Activated T-cell treated with anti-CD3 and anti-CD28 coated beads for 4 hours (primary cell): Measurements from ENCODE around the gene IFNA17.
"Not testable (repeated sequence)": the region's sequence is repeated elsewhere in the genome, so short reads cannot be mapped to it uniquely, and the experiment has no call there.

Experiments used
- DNase-seq: peaks from one replicate; pipeline ENCODE4 v3.0.0-alpha.2; 2020

The IFNA17 gene

DNA sequence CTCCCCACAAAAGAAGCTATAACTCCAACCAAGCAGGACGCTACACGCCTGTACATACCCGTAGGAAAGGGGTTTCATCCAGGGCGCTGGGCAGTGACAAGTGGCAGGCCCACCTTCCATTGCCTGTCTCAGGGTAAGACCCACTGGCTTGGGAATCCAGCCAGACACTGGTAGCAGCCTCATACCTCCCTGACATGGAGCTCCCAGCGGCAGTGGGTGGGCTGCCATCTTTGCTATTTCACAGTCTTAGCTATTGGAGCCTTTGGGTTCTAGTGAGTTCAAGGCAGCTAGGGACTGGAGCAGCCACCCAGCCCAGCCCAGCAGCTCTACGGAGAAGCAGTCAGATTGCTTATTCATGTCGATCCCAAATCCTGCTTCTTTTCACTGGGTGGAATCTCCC is 17.7 kb downstream of the IFNA17 start:
- no peak for DNase-seq

DNA sequence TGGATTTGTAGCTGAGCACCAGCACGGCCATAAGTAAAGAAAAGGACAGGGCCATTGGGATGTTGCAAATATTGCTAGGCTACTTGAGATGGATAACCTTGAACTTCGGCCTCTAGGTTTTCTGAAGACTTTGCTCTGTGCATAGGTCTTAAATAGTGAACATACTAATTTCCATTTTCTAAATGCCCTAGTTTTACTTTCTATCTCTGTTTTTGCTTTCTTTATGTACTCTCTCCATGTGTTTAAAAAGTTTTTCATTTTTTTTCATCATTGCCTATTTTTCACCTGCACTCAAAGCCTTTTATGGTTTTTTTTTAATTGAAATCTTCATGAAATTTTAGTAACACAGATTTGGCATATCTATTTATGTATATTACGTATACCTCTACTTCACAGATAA is 21.0 kb downstream of the IFNA17 start, which contains the start of gene IFNA10:
IFNA10 (minus strand) TSS at position 101 of the 400 bp plus-strand sequence; CDS start at position 55, 46 bp downstream.
- DNase-seq: not testable (repeated sequence)

DNA sequence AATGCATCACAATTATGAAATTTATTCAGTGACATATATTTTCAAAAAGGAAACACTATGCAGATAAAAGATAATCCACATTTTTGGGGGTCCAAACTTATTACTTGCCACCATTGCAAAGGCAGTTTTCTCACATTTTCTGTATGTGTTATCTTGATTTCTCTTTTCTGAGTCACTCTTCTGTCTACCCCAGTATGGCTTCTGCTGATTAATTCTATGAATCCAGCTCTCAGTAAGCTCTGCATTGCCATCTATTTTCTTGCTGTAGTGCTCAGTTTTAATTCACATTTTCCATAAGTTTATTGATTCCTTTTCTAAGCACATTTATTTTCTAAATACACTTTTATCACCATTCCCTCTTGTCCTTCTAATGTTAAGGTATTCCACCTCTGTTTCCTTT is 22.8 kb downstream of the IFNA17 start:
- no peak for DNase-seq

DNA sequence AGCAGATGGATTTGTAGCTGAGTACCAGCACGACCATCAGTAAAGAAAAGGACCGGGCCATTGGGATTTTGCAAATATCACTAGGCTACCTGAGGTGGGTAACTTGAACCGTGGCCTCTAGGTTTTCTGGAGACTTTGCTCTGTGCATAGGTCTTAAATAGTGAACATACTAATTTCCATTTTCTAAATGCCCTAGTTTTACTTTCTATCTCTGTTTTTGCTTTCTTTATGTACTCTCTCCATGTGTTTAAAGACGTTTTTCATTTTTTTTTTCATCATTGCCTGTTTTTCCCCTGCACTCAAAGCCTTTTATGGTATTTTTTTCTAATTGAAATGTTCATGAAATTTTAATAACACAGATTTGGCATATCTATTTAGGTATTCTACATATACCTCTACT is 25.9 kb downstream of the IFNA17 start, which contains the start of gene IFNA7:
IFNA7 (minus strand) TSS at position 101 of the 400 bp plus-strand sequence; CDS start at position 61, 40 bp downstream.
- not testable (repeated sequence) for DNase-seq

DNA sequence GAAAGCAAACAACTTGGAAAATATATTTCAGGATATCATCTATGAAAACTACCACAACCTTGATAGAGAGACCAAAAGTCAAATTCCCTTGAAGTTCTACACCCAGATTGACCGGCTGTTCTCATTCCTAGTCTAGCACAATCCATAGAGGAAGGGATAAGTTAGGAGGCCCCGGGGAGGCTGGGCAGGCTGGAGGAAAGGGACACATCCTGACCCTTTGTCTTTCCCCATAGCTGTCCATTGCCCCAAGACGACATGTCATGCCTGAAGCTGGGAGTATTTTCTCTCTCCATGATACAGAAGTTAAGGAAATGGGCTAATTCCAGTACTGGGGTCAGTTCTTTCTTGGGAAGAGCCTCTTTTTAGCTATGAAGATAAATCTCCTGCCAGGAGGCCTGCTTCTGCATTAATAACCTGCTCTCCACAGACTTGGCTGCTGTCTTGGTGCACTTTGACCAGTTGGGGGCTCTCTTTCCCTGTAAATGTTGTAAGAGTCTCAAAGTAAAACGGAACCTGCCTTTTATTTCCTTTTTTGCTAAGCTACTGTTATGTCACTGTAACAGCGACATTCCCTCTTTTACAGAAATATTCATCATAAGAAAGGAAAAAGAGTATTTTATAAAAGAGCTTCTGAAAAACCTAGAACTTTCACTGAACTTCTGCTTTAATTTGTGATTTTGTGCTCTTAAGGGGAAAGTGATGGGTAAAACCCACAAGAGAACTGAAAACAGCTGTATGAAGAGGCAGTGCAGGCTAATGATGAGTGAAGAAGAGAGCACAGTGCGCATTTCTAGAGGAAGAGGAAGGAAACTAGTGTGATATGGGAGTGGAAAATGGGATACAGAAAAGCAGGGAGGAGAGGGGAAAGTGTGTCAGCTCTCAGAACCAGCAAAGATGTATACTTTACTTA is 32.9 kb downstream of the IFNA17 start:
- DNase-seq: peak; percentile 19

DNA sequence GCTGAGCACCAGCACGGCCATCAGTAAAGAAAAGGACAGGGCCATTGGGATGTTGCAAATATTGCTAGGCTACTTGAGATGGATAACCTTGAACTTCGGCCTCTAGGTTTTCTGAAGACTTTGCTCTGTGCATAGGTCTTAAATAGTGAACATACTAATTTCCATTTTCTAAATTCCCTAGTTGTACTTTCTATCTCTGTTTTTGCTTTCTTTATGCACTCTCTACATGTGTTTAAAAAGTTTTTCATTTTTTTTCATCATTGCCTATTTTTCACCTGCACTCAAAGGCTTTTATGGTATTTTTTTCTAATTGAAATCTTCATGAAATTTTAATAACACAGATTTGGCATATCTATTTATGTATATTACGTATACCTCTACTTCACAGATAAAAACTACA is 40.5 kb downstream of the IFNA17 start, which contains the start of gene IFNA4:
IFNA4 (minus strand) TSS at position 101 of the 400 bp plus-strand sequence; CDS start at position 45, 56 bp downstream.
- DNase-seq: not testable (repeated sequence)

DNA sequence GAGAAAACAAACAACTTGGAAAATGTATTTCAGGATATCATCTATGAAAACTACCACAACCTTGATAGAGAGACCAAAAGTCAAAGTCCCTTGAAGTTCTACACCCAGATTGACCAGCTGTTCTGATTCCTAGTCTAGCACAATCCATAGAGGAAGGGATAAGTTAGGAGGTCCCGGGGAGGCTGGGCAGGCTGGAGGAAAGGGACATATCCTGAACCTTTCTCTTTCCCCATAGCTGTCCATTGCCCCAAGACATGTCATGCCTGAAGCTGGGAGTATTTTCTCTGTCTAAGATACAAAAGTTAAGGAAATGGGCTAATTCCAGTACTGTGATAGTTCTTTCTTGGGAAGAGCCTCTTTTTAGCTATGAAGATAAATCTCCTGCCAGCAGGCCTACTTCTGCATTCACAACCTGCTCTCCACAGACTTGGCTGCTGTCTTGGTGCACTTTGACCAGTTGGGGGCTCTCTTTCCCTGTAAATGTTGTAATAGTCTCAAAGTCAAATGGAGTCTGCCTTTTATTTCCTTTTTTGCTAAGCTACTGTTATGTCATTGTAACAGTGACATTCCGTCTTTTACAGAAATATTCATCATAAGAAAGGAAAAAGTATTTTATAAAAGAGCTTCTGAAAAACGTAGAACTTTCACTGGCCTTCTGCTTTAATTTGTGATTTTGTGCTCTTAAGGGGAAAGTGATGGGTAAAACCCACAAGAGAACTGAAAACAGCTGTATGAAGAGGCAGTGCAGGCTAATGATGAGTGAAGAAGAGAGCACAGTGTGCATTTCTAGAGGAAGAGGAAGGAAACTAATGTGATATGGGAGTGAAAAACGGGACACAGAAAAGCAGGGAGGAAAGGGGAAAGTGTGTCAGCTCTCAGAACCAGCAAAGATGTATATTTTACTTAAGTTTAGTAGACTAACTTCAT is 44.9 kb downstream of the IFNA17 start:
- not testable (repeated sequence) for DNase-seq
